Keratinocyte (primary cell): ENCODE data around the gene CCDC85C. TPM values are rescaled to one million over a fixed set of nuclear protein-coding genes. Genes with fewer than 3 reads are reported as not detected.
A peak's percentile ranks its signal among the peaks of the same experiment; 100 is the strongest.

ENCODE experiments used
- DNase-seq: peaks from one replicate; pipeline ENCODE4 v3.0.0-alpha.2; 2011; ENCODE audit warnings: low read depth, missing footprints, low spot score
- FAIRE-seq: peaks from 2 replicates; lab custom pipeline; 2011; peaks lifted over from hg19 to GRCh38; lab: Jason Lieb, UNC
- H2AFZ ChIP-seq: 2 replicates; pipeline ENCODE4 v1.6.0; 2012; ENCODE audit warnings: low read length, control low read depth, inconsistent platforms; ENCODE audit not compliant: control insufficient read depth
- H3K27ac ChIP-seq: 2 replicates; pipeline ENCODE4 v1.5.1; 2011; ENCODE audit warnings: low read length; ENCODE audit not compliant: control insufficient read depth, insufficient read depth
- H3K27me3 ChIP-seq: 3 replicates; pipeline ENCODE4 v1.6.0; 2011; ENCODE audit warnings: low read length; ENCODE audit not compliant: control insufficient read depth, insufficient read depth; ENCODE audit errors: extremely low read depth
- H3K36me3 ChIP-seq, 2 experiments: 2 replicates in 1 of 2; 3 replicates in 1 of 2; pipeline ENCODE4 v1.5.1; 2011; ENCODE audit warnings: low read length in 2 of 2, mild to moderate bottlenecking in 1 of 2; ENCODE audit not compliant: control insufficient read depth in 2 of 2, insufficient read depth in 2 of 2; ENCODE audit errors: extremely low read depth in 1 of 2
- H3K4me1 ChIP-seq: 3 replicates; pipeline ENCODE4 v1.5.1; 2011; ENCODE audit warnings: low read length; ENCODE audit not compliant: control insufficient read depth, insufficient read depth; ENCODE audit errors: extremely low read depth
- H3K4me2 ChIP-seq: 3 replicates; pipeline ENCODE4 v1.6.0; 2011; ENCODE audit warnings: low read depth, low read length; ENCODE audit not compliant: control insufficient read depth, insufficient read depth; ENCODE audit errors: extremely low read depth
- H3K4me3 ChIP-seq, 3 experiments: fragments of 200-600 bp in 1 of 3; sonication (generic) in 1 of 3; 2 replicates in 2 of 3; 3 replicates in 1 of 3; pipeline ENCODE4 v1.5.1; 2011 to 2016; ENCODE audit warnings: low read length in 3 of 3, mild to moderate bottlenecking in 3 of 3, control low read depth in 2 of 3, inconsistent platforms in 1 of 3, low read depth in 1 of 3, mixed read lengths in 1 of 3, mixed run types in 1 of 3, moderate library complexity in 1 of 3; ENCODE audit not compliant: control insufficient read depth in 2 of 3, insufficient read depth in 2 of 3; ENCODE audit errors: extremely low read depth in 1 of 3
- H3K79me2 ChIP-seq: 2 replicates; pipeline ENCODE4 v1.6.0; 2012; ENCODE audit warnings: low read length; ENCODE audit not compliant: control insufficient read depth, insufficient read depth
- H3K9ac ChIP-seq: 3 replicates; pipeline ENCODE4 v1.6.0; 2011; ENCODE audit warnings: low read length; ENCODE audit not compliant: control insufficient read depth, insufficient read depth; ENCODE audit errors: extremely low read depth
- H3K9me1 ChIP-seq: 3 replicates; pipeline ENCODE4 v1.6.0; 2011; ENCODE audit warnings: low read length; ENCODE audit not compliant: control insufficient read depth, insufficient read depth; ENCODE audit errors: extremely low read depth
- H3K9me3 ChIP-seq: 2 replicates; pipeline ENCODE4 v1.5.1; 2012; ENCODE audit warnings: low read depth, low read length; ENCODE audit not compliant: control insufficient read depth
- H4K20me1 ChIP-seq: 3 replicates; pipeline ENCODE4 v1.6.0; 2011; ENCODE audit warnings: low read length; ENCODE audit not compliant: control insufficient read depth, insufficient read depth; ENCODE audit errors: extremely low read depth
- EZH2 ChIP-seq: IDR thresholded peaks from one replicate; pipeline ENCODE4 v1.6.1; 2012; ENCODE audit warnings: inconsistent platforms, mild to moderate bottlenecking, low read length, moderate library complexity
- dilution Hi-C: fragments of 300-500 bp; cut with MboI; formaldehyde crosslinking; loops from one replicate; pipeline ENCODE4 v1.7.0; 2020; ENCODE audit warnings: low sequenced_read_pairs; ENCODE audit not compliant: extremely low pct_ligation_motif_present
- polyA plus RNA-seq, 5 experiments: library from polyadenylated mRNA; depleted of rRNA in 3 of 5; stranded (reverse) in 3 of 5; stranded (forward) in 1 of 5; unstranded in 1 of 5; fragments of >200 nt; gene quantifications; 1 replicate in 1 of 5; 2 replicates in 3 of 5; 3 replicates in 1 of 5; pipeline versions ENCODE4 v1.2.1 to v1.2.3, GENCODE V29; 2011 to 2012; ENCODE audit warnings: missing spikeins in 2 of 5, low read depth in 1 of 5, low replicate concordance in 1 of 5
- TF ChIP-seq, protein P1 (sequence below), 3 experiments: IDR thresholded peaks in 1 of 3; conservative IDR thresholded peaks in 1 of 3; optimal IDR thresholded peaks in 1 of 3; 2 replicates in 2 of 3; 3 replicates in 1 of 3; pipeline versions ENCODE3 to v1.5.1; 2011; ENCODE audit warnings: low read length in 3 of 3, mild to moderate bottlenecking in 3 of 3, moderate library complexity in 2 of 3, control low read depth in 1 of 3, inconsistent platforms in 1 of 3; ENCODE audit not compliant: insufficient read depth in 2 of 3; ENCODE audit errors: extremely low read depth in 1 of 3

CCDC85C gene
- polyA plus RNA-seq, 1 donor (not counting 4 experiments of a cell fraction or from before 2014, with no cell fraction given), result 13.2 TPM

DNA sequence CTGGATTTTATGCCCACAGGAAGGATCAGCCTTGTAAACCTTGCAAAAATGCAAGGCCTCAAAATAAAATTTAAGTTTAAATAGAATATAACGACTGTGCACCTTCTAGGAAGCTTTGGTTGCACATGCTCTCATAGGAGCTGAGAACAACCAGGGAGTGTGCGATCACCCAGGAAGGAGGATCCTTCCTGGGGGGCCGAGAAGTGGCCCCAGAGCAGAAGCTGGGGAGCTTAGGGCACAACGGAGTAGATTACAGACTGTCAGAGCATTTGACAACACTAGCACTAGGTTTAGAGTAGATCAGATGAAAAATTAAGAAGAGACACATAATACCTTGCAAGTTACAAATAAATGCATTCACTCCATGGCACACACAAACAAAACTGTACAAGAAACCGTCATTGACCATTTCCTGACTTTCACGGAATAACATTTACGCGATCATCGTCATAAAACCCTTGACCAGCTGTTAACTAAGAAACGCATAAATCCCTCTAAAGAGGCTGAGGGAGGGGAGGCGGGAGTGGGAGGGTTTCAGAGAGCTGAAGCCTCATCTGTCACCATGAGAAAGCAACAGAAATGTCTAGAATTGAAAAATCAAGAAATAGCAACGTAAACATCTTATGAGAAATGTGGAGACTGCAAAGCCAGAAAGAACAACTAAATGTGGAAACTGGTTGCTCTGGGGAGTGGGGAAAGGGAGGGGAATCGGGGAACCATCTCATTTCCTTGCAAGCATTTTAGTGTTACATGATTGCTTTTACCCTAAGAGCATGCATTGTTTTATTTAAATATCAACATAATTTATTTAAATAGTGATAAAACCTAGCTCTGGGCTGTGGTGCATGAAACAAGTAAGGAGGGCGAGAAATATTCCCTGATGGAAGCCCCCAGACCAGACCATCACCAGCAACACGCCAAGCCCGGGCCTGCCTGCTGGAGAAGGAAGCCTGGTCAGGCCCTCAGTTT, 13.1 kb upstream of the CCDC85C start:
- no peak overlapping the region for H3K9ac ChIP-seq
- TF ChIP-seq, protein P1, sequence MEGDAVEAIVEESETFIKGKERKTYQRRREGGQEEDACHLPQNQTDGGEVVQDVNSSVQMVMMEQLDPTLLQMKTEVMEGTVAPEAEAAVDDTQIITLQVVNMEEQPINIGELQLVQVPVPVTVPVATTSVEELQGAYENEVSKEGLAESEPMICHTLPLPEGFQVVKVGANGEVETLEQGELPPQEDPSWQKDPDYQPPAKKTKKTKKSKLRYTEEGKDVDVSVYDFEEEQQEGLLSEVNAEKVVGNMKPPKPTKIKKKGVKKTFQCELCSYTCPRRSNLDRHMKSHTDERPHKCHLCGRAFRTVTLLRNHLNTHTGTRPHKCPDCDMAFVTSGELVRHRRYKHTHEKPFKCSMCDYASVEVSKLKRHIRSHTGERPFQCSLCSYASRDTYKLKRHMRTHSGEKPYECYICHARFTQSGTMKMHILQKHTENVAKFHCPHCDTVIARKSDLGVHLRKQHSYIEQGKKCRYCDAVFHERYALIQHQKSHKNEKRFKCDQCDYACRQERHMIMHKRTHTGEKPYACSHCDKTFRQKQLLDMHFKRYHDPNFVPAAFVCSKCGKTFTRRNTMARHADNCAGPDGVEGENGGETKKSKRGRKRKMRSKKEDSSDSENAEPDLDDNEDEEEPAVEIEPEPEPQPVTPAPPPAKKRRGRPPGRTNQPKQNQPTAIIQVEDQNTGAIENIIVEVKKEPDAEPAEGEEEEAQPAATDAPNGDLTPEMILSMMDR (optimal IDR thresholded peaks at IDR 0.05 in 1 of 3, IDR thresholded peaks at IDR 0.05 in 1 of 3, conservative IDR thresholded peaks at IDR 0.05 in 1 of 3; ENCODE audit: extremely low read depth in 1 of 3, insufficient read depth in 2 of 3, low read length in 3 of 3), result no peak
- no peak for TF ChIP-seq EZH2
- H3K79me2 ChIP-seq, result no peaks in the 10 kb centered on the region
- H3K9me3 ChIP-seq, result no peaks in the 10 kb centered on the region
- no peaks in the 10 kb centered on the region for H4K20me1 ChIP-seq
- H2AFZ ChIP-seq, result no peak overlapping the region
- no peaks in the 10 kb centered on the region for H3K27me3 ChIP-seq
- H3K27ac ChIP-seq, result no peak overlapping the region
- no peaks in the 10 kb centered on the region for H3K9me1 ChIP-seq
- DNase-seq, result no peak
- H3K36me3 ChIP-seq, result no peaks in the 10 kb centered on the region
- peak; percentile 13 for FAIRE-seq
- peaks cover 21% of the 10 kb centered on the region for H3K4me1 ChIP-seq
- no peak overlapping the region for H3K4me2 ChIP-seq
- no peak overlapping the region for H3K4me3 ChIP-seq
- dilution Hi-C loops, result no loop called here

DNA sequence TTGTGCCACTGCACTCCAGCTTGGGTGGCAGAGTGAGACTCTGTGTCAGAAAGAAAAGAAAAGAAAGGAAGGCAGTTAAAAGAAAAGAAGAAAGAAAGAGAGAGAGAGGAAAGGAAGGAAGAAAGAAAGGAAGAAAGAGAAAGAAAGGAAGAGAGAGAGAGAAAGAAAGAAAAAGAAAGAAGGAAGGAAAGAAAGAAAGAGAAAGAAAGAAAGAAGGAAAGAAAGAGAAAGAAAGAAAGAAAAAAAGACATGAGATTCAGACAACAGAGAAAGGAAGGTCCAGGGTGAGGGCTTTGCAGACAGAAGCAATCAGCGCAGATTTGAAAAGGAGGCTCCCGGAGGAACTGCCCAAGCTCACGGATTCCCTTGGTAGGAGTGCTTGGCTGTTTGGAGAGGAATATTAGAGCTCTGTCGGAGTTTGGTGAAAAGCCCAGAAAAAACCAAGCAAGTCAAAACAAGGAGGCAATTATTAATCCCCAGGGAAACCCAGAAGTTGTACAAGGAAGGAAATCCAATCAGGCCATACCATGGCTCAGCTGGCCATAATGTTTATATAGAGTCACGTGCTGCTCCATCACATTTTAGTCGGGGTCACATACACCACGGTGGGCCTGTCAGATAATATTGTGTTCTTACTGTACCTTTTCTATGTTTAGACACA, 11.6 kb upstream of the CCDC85C start:
- Histone ChIP-seq H3K4me3 (no peak overlapping the region), H4K20me1 (no peaks in the 10 kb centered on the region), H3K36me3 (no peaks in the 10 kb centered on the region), H3K9me3 (no peaks in the 10 kb centered on the region), H2AFZ (peak overlapping the region; percentile 16), H3K27me3 (no peaks in the 10 kb centered on the region), H3K9me1 (no peaks in the 10 kb centered on the region), H3K4me2 (no peak overlapping the region), H3K79me2 (no peaks in the 10 kb centered on the region), H3K9ac (no peak overlapping the region), H3K27ac (no peak overlapping the region), H3K4me1 (peaks cover 25% of the 10 kb centered on the region)
- dilution Hi-C loops, result no loop called here
- FAIRE-seq, result peak; percentile 26
- TF ChIP-seq EZH2, result no peak
- TF ChIP-seq, protein P1 (optimal IDR thresholded peaks at IDR 0.05 in 1 of 3, IDR thresholded peaks at IDR 0.05 in 1 of 3, conservative IDR thresholded peaks at IDR 0.05 in 1 of 3; ENCODE audit: extremely low read depth in 1 of 3, insufficient read depth in 2 of 3, low read length in 3 of 3), result no peak
- no peak for DNase-seq
